Measurements from ENCODE around the gene UBASH3B.
"Not testable (repeated sequence)": the region's sequence is repeated elsewhere in the genome, so short reads cannot be mapped to it uniquely, and the experiment has no call there.

Gene UBASH3B

GRCh38 chr11:122655527-122656072 lies at the start of gene UBASH3B:
UBASH3B (plus strand) TSS chr11:122655722; CDS start chr11:122656050, 328 bp downstream.
- peak; percentile 67 for DNase-seq

GRCh38 chr11:122607162-122607561 lies 48.4 kb upstream of the UBASH3B start:
- not testable (repeated sequence) for DNase-seq

- DNase-seq: no peak
Measured at GRCh38 chr11:122612123-122612824, 43.2 kb upstream of the UBASH3B start.

- no peak for DNase-seq
Measured at GRCh38 chr11:122616718-122617117, 38.8 kb upstream of the UBASH3B start.

GRCh38 chr11:122617297-122617696 lies 38.2 kb upstream of the UBASH3B start:
- DNase-seq: no peak

GRCh38 chr11:122617926-122618325 lies 37.6 kb upstream of the UBASH3B start:
- no peak for DNase-seq

GRCh38 chr11:122618927-122619326 lies 36.6 kb upstream of the UBASH3B start:
- no peak for DNase-seq

- DNase-seq: no peak
Measured at GRCh38 chr11:122619757-122620156, 35.8 kb upstream of the UBASH3B start.

GRCh38 chr11:122625501-122625900 lies 30.0 kb upstream of the UBASH3B start:
- DNase-seq: not testable (repeated sequence)

- DNase-seq: no peak
Measured at GRCh38 chr11:122625976-122626665, 29.4 kb upstream of the UBASH3B start.

GRCh38 chr11:122627745-122628144 lies 27.8 kb upstream of the UBASH3B start:
- DNase-seq: no peak

GRCh38 chr11:122628810-122629555 lies 26.5 kb upstream of the UBASH3B start:
- DNase-seq: peak; percentile 60

- DNase-seq: no peak
Measured at GRCh38 chr11:122632181-122632824, 23.2 kb upstream of the UBASH3B start.

- DNase-seq: no peak
Measured at GRCh38 chr11:122633219-122633829, 22.2 kb upstream of the UBASH3B start.

- no peak for DNase-seq
Measured at GRCh38 chr11:122634501-122634900, 21.0 kb upstream of the UBASH3B start.

- no peak for DNase-seq
Measured at GRCh38 chr11:122637541-122637940, 18.0 kb upstream of the UBASH3B start.

- DNase-seq: no peak
Measured at GRCh38 chr11:122642472-122642922, 13.0 kb upstream of the UBASH3B start.

- DNase-seq: no peak
Measured at GRCh38 chr11:122642971-122643370, 12.6 kb upstream of the UBASH3B start.

GRCh38 chr11:122645847-122646246 lies 9.7 kb upstream of the UBASH3B start:
- no peak for DNase-seq

GRCh38 chr11:122646549-122647340 lies 8.8 kb upstream of the UBASH3B start:
- DNase-seq: no peak

- no peak for DNase-seq
Measured at GRCh38 chr11:122647736-122648275, 7.7 kb upstream of the UBASH3B start.

Measured in activated CD4-positive, CD25-positive, alpha-beta regulatory T cell treated with anti-CD3 and anti-CD28 coated beads, Interleukin-2, amount 50 U/mL, for 72 hours (primary cell).